Amygdala (tissue), 56 donors: ENCODE data around the gene VAT1L.

Source experiments
- DNase-seq, 56 donors: peaks; one replicate each; lab custom pipeline; 2025; lab: John Stamatoyannopoulos, UW

The VAT1L gene, protein sequence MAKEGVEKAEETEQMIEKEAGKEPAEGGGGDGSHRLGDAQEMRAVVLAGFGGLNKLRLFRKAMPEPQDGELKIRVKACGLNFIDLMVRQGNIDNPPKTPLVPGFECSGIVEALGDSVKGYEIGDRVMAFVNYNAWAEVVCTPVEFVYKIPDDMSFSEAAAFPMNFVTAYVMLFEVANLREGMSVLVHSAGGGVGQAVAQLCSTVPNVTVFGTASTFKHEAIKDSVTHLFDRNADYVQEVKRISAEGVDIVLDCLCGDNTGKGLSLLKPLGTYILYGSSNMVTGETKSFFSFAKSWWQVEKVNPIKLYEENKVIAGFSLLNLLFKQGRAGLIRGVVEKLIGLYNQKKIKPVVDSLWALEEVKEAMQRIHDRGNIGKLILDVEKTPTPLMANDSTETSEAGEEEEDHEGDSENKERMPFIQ

DNA sequence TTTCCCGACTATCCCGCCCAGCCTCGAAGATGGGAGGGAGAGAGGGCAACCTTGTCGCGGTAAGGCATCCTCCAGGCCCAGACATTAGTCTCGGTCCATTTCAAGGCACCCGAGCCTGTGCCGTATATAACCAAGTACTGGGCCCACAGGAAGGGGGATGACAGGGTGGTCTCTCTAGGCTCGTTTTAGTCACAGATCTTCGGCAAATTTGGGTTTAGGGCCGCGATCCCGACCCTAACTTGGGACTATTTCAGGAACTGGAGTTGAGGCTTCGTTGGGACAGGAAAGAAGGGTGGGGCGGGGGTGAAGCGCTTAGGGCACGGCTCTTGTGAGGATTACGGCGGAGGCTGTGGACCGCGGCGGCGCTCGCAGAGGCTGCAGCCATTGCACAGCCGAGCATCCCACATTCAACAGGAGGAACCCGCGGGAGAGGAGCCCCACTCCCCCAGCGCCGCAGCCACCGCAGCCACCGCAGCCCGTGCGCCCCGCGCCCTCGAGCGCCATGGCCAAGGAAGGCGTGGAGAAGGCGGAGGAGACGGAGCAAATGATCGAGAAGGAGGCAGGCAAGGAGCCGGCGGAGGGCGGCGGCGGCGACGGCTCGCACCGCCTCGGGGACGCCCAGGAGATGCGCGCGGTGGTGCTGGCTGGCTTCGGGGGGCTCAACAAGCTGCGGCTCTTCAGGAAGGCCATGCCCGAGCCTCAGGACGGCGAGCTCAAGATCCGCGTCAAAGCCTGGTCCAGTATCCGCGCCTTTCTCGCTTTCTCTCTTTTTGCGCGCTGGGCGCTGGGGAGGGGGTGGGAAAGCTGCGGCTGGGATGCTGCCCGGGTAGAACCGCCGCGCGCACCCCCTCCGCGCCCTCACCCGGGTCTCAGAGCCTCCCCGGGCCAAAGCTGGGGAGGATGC is at the start of gene VAT1L:
TSS of gene VAT1L (plus strand) at position 384 of the 904 bp plus-strand sequence. CDS start at position 503, 119 bp downstream.
- DNase-seq, result peak in 51 of 56 donors; percentile 8 to 85 (median 54)

DNA sequence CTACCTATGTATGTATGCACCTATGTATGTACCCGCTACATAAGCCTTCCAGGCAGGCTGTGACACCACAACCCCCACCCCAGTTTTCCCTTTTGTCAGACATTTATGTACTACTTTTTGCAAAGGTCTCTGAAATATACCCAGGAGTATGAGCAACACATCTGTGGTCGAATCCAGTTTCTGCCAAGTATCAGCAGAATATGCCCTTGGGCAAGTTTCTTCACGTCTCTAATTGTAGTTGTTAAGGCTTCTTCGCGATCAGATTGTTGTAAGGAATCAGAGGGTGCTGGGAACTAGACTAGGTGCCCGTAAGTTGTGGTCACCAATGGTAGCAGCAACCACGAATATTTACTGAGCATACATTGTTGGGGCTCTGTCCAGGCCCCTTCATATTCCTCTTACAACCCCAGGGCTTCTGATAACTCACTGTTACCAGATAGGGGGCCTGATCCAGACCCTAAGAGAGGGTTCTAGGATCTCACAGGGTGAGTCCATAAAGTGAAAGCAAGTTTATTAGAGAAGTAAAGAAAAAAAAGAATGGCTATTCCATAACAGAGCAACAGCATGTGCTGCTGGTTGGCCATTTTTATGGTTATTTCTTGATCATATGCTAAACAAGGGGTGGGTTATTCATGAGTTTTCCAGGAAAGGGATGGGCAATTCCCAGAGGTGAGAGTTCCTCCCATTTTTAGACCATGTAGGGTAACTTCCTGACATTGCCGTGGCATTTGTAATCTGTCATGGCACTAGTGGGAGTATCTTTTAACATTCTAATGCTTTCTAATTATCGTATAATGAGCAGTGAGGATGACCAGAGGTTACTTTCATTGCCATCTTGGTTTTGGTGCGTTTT is 49.4 kb upstream of the VAT1L start:
- no peak for DNase-seq

DNA sequence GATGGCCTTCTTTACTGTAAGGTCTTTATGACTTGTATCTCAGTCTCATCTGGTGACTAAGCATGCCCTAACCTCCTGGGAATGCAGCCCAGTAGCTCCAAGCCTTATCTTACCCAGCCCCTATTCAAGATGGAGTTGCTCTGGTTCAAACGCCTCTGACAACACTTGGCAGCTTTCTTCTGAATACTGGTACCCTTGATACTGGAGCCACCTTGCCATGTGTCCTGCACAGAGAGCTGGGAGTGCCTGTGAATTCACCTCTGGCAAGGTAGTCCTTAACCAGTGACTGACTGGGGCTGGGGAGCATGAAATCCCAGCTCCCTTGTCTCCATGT is 48.8 kb upstream of the VAT1L start:
- no peak for DNase-seq

DNA sequence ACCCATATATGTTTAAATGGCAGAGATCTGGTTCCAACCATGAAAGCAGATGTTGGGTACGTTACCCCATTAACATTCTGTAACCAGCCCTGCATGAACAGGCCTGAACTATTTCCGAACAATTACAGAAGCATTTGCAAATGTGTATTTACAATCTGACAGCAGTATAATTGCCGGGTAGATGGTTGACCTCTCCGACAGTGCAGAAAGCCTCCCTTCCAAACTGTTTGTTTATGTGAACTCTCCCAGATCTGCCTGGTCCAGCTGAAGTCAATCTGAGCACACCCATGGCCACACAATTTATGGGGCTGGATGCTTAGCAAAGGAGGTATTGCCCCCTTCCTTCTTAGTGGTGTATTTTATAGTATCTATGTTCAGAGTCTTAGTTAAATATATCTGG is 44.2 kb upstream of the VAT1L start:
- no peak for DNase-seq

DNA sequence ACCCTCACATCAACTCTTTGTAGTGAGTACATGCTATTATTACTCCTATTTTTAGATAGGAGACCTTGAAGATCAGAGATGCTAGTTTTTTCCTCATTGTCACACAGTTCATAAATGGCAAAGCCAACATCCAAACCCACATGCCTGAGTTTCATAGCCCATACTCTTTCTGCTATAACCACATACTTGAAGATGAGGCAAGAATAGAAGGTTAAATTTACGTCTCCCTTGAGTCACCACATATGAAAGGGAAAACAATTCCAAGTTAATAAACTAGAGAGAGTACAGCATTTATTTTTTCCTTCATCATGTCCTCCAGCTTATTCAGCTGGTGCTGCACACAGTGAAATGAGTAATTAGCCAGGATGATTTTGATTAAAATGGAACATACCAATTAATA is 42.4 kb upstream of the VAT1L start:
- DNase-seq, result no peak

DNA sequence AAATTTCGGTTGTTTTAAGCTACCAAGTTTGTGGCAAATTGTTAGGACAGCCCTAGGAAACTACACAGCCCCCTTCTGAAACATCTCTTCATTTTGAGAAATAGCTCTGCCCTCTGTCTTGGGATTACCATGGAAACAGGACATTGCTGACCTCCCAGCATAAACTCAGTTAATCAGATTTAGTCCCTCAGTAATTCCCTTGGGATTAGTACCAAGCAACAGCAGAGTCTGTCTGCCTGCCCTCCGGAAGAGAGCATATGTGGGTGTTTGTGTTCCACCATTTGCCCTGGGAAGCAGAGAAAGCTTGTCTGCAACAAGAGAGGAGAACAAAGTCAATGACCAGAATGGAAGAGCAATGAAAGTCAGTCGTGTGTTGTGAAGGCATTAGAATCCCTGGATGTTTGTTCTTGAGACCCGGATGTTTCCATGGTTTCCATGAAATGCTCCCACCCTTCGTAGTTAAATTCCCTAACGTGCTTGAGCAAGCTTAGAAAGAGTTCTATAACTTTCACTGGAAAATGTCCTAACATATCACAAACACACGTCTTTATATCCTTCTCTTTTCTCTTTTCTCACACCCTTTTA is 39.9 kb upstream of the VAT1L start:
- DNase-seq, result no peak

DNA sequence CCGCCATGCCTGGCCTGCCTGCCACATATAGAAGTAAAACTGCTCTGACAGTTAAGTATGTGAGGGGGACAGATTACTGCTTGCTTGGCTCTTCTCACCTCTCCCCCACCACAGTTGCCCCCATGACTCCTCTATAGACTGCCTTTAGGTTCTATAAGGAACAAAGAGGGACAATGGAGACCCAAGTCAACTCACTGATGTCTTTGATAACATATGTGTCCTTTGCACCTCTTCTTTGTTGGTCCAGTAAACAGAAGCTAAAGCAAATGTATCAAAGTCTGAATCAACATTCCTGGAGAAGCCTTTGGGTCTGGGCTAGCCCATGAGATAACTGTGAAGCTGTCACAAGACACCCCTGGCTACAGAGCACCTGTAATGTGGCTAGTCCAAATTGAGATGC is 38.9 kb upstream of the VAT1L start:
- DNase-seq, result no peak

DNA sequence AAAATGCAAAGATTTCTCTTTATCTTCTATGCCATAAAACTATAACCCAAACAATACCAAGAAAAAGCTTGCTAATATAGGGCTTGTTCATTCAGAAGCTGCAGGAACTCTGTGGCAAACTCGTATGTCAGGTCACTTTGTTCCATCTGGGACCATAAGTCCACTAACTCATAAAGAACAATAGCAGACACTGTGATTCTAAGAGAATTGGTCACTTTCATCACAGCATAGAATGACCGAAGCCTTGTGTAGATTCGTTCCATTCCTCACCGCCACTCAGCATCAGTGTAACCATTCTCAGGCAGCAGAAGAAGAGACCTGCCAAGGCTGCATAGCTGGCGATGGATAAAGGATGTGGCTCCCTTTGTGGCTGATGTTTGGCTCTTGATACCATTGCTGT is 30.3 kb upstream of the VAT1L start:
- no peak for DNase-seq

DNA sequence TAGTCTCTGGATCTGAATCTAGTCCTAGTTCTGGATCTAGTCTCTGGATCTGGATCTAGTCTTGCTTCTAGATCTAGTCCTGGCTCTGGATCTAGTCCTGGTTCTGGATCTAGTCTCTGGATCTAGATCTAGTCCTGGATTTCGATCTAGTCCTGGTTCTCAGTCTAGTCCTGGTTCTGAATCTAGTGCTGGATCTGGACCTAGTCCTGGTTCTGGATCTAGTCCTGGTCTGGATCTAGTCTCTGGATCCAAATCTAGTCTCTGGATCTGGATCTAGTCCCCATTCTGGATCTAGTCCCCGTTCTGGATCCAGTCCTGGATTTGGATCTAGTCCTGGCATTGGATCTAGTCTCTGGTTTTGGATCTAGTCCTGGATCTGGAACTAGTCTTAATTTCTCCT is 29.9 kb upstream of the VAT1L start:
- no peak for DNase-seq

DNA sequence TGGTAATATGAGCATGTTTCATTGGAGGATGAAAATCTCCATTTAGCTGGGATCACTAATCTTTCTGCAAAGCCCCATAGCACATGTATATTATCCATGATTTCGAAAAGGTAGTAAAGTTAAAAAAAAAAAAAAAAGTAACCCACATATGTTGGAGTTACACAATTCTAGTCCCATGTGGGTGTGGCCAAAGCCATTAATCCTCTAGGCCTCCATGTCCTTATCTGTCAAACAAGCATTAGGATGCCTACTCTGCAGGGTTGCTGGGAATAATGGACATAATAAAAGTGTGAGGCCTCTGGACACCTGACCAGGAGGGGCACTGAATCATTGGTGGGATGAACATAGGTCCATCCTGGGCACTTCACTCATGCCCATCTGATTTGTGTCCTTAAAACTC is 29.2 kb upstream of the VAT1L start:
- no peak for DNase-seq

DNA sequence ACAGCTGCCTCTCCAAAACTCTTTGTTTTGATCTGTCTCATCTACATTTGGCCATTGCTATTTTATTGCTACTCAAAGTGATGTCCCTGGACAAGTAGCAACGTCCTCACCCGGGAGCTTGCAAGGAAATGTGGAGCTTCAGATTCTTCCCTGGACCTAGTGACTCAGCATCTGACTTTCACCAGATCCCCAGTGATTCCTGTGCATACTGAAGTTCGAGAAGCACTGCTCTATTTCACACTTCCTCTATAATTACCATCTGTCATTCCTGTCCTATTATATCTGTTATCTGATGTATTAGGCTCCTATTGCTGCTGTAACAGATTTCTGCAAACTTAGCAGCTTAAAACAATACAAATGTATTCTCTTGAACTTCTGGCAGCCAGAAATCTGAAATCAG is 28.5 kb upstream of the VAT1L start:
- DNase-seq, result no peak

DNA sequence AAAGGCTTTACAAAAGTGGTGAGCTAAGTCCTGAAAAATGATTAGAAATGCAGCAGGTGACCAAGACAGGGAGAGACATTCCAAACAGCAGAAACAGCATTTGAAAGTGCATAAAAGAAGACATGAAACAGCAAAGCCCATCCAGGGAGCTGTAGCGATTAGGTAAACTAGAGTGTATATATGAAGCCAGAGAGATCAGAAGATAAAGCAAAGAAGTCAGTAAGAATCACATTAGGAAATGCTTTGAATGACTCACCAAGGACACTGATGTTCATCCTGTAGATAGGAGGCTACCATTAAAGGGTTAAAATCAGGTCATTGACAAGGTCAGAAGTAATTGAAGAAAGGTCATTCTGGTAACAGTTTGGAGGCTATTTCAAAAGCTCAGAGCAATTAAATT is 27.6 kb upstream of the VAT1L start:
- DNase-seq, result no peak

DNA sequence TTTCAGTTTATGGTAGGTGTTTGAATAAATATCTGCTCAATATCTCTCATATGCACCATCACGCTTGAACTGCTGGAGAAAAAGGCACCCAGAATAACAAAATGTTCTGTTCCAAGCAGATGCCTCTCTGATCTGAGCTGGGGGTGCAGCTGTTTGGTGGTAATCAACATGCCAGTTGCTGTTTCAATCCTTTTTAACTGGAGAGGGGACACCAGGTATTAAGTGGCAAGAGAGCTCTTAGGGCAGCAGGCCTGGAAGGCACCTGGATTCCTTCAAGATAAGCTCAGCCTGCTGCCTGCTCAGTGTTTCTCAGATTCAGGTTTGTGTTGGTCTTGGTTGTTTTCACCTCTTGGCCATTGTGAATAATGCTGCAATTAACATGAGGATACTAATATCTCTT is 27.2 kb upstream of the VAT1L start:
- DNase-seq, result no peak

DNA sequence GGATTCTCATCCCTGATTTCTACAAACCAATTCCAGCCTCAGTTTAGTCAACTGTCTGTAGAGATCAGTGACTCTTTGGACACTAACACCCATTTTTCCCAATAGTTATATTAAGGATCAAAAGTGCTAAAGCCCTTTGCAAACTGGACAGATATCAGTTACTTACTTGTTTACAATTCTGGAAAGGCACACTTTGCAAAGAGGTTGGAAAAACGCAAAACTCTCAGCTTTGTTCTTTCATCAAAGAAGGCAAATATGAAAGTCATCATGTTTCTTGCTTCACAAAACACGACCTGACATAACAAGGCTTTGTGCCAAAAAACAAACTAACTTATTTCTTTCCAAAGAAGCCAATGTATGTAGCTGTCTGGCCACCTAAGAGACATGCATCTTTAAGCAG is 26.1 kb upstream of the VAT1L start:
- no peak for DNase-seq

DNA sequence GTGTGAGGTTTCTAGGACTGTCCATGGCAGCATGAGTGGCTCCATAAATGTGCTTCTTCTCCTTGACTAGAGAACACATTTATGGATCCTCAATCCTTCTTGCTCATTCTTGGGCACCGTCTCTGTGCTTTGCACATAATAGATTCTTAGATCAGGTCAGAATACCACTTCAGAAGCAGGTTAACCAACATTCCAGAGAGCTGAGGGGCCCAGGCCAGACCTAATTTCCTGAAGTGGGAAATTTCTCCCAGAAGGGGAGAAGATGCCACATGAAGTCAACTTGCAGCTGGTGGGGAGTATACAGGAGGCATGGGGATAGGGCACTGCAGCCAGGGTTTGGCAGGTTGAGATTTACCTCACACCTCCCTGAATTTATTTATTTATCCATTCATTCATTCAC is 24.4 kb upstream of the VAT1L start:
- no peak for DNase-seq

DNA sequence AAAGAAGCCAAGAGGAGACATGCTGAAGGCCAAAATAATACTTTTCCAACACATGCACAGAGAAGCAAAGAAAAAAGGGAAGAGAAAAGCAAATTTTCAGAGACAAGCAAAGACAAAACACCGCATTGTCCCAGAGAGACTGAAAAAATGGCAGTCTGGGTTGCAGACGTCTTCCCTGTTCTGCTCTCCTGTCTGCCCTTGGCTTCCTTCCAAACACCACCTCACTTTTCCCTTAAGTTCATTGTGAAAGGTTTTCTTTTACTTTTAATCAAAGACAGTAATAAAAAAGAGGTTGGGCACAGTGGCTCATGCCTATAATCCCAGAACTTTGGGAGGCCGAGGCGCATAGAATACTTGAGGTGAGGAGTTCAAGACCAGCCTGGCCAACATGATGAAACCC is 21.2 kb upstream of the VAT1L start:
- DNase-seq, result no peak

DNA sequence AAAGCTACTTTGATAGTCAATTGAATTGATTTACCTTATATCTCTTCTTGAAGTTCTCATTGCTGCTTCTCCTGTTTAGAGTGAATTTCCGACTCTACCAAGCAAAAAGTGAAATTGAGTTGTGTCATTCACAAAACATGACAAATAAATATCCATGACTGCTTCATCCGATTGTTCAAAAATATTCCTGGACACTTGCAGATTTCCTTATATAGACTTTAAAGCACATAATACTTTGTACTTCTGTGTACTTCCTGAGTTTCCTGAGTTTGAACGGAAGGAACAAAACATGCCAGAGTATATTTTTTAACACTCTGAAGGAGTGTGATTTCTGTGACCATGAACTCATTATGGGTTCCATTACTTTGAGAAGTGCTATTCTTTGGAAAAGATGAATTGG is 20.5 kb upstream of the VAT1L start:
- no peak for DNase-seq

DNA sequence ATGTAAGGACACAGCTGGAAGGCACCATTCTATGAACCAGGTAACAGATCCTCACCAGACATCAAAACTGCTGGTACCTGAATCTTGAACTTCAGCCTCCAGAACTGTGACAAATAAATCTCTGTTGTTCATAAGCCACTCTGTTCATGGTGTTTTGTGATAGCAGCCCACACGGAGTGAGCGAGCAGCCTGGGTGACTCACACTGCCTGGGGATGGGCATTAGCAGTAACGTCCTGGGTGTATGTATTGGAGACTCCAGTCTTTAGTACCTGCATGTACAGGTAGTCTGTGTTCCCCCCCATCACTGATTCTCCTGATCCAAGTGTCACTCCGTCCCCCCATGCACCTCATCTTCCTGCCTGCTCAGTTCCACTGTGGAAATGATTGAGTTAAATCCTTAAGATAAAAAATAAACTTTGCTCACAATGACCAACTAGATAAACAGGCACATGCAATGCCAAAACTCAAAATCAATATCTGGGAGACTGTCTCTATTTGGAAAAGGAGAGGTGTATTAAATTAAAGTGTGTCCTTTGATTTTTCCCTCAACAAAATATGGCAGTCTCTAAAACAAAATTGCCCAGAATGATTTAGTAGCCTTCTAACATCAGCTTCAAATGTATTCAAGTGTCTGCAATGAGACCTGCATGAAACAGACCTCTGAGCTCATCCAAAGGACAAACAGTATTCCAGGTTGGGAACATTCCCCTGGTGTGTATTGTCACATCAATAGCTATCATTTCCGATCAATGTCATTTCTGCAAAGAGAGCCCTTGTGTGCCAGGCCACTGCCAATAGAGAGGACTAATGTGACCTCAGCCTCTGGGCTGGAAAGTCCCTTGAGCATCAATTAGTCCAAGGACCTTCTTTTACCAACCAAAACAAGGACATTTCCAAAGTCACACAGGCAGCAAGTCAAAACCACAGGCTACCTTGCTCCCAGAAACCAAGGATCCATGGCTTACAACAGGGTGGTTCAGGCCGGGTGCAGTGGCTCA is 12.2 kb upstream of the VAT1L start:
- DNase-seq, result no peak

DNA sequence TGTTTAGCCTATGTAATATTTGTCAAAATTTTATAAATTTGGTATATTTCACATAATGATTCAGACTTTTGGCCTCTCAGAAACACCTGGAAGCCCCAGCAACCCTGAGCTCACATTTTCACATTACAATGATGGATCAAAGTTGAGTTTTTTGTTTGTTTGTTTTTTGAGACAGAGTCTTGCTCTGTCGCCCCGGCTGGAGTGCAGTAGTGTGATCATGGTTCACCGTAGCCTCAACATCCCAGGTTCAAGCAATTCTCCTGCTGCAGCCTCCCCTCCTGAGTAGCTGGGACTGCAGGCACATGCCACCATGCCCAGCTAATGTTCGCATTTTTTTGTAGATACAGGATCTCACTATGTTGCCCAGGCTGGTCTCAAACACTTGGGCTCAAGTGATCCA is 10.6 kb upstream of the VAT1L start:
- no peak for DNase-seq
